GM12872 (cell line): Measurements from ENCODE around the gene GSN.

ENCODE experiments used
- CTCF ChIP-seq: IDR thresholded peaks from 3 replicates; pipeline ENCODE4 v1.5.1; 2011; ENCODE audit warnings: low read depth, mild to moderate bottlenecking, low read length, moderate library complexity; ENCODE audit not compliant: insufficient read depth

The GSN gene

DNA sequence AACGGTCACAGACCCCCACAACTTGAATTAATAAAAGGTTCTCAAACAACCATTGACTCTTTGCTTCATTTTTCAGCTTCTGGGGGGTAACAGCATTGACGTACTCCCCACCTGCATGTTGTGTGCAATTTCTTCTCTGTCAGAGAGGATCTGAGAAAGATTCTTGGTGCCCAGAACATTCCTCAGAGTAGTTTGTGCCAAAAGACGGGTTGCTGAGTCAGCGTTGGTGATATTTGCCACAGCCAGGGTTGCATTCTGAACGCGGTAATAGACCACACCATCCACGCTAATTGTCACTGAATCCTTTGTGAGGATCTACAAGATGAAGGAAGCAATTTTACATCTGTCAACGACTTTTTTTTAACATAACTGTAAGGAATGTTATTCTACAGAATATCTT, 81.0 kb downstream of the GSN start:
- TF ChIP-seq CTCF, result no peak

- TF ChIP-seq CTCF, result no peak
Measured at GRCh38 chr9:121350036-121350435, 82.1 kb downstream of the GSN start.

DNA sequence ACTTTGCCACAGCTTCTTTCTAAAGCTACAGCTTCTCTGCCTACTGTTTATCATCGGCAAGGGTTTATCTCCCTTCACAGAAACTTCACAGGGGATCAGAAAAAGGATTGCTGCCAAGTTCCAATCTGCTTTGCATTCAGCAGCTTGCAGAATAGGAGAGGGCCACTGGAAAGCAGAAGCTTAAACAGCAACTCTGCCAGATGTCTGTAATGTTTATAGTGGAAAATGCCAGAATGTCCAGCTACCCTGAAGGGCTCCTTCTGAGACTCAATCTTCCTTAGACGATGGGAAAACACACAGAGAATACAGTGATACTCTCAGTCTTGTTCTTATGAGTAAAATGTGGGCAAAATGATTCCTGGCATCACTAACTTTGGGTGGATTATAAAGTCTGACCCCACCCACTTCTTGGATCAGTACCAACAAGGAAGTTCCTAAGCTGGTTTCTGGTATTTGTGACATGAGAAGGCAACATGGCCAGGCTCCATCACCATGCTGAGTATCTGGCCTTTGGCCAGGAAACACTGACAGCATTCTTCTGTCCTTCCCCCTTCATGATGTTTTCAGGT, 83.1 kb downstream of the GSN start:
- TF ChIP-seq CTCF, result no peak

- no peak for TF ChIP-seq CTCF
Measured at GRCh38 chr9:121353241-121354061, 85.5 kb downstream of the GSN start.

DNA sequence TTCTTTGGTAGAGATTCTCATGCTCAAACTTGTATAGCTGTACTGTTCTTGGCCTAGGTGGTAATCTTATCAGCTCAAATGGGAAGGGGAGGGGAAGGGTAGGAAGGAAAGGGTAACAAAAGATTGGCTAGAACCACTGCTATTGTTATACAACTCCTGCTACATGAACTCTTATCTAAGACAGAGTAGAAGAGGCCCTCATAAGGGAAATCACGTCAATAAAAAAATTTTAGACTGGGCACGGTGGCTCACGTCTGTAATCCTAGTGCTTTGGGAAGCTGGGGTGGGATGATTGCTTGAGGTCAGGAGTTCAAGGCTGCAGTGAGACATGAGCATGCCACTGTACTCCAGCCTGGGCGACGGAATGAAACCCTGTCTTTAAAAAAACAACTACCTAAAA, 86.2 kb downstream of the GSN start:
- TF ChIP-seq CTCF, result no peak

- no peak for TF ChIP-seq CTCF
Measured at GRCh38 chr9:121354762-121355161, 86.8 kb downstream of the GSN start.

- no peak for TF ChIP-seq CTCF
Measured at GRCh38 chr9:121357011-121357410, 89.0 kb downstream of the GSN start.
